ENCODE results near the gene FEM1B.

GRCh38 chr15:68232937-68233336, 44.6 kb upstream of the FEM1B start:
- TF ChIP-seq CTCF (conservative IDR thresholded peaks at IDR 0.05 in 1 of 2, IDR thresholded peaks at IDR 0.05 in 1 of 2; ENCODE audit: low read depth in 1 of 2, low read length in 2 of 2), result no peak
- TF ChIP-seq EZH2 (IDR thresholded peaks at IDR 0.05; ENCODE audit: low read length, missing control alignments), result no peak

All from fibroblast of lung (primary cell).